GM21360 (cell line): ENCODE results near the gene MYOM1.
"Not testable (repeated sequence)": the region's sequence is repeated elsewhere in the genome, so short reads cannot be mapped to it uniquely, and the experiment has no call there.

Experiments
- ATAC-seq: cut with Tn5 transposase; IDR thresholded peaks from one replicate; pipeline ENCODE4 v1.9.1; 2021; ENCODE audit warnings: mild to moderate bottlenecking, moderate library complexity; ENCODE audit not compliant: unreplicated experiment

Gene MYOM1

GRCh38 chr18:3221496-3221895 is 1.7 kb upstream of the MYOM1 start:
- ATAC-seq: no peak

- not testable (repeated sequence) for ATAC-seq
These were observed 1.1 kb upstream of the MYOM1 start for GRCh38 chr18:3220868-3221267.

- no peak for ATAC-seq
These were observed 532 bp downstream of the MYOM1 start for GRCh38 chr18:3219241-3219630.

- ATAC-seq: no peak
These were observed 949 bp downstream of the MYOM1 start for GRCh38 chr18:3218819-3219218.

GRCh38 chr18:3217948-3218647 is 1.7 kb downstream of the MYOM1 start:
- ATAC-seq: no peak

GRCh38 chr18:3216987-3217386 is 2.8 kb downstream of the MYOM1 start:
- ATAC-seq: no peak

GRCh38 chr18:3214855-3215637 is 4.7 kb downstream of the MYOM1 start:
- ATAC-seq: no peak

- no peak for ATAC-seq
These were observed 6.3 kb downstream of the MYOM1 start for GRCh38 chr18:3213300-3214059.

- no peak for ATAC-seq
These were observed 7.1 kb downstream of the MYOM1 start for GRCh38 chr18:3212657-3213056.

GRCh38 chr18:3211236-3211992 is 8.4 kb downstream of the MYOM1 start:
- ATAC-seq: no peak

- no peak for ATAC-seq
These were observed 9.8 kb downstream of the MYOM1 start for GRCh38 chr18:3209859-3210569.

- no peak for ATAC-seq
These were observed 12.2 kb downstream of the MYOM1 start for GRCh38 chr18:3207565-3207964.

- no peak for ATAC-seq
These were observed 14.5 kb downstream of the MYOM1 start for GRCh38 chr18:3205239-3205638.

- ATAC-seq: no peak
These were observed 19.7 kb downstream of the MYOM1 start for GRCh38 chr18:3199942-3200645.

GRCh38 chr18:3198260-3198860 is 21.4 kb downstream of the MYOM1 start:
- ATAC-seq: not testable (repeated sequence)

GRCh38 chr18:3194947-3195612 is 24.7 kb downstream of the MYOM1 start:
- no peak for ATAC-seq

GRCh38 chr18:3193331-3193730 is 26.4 kb downstream of the MYOM1 start:
- no peak for ATAC-seq

- ATAC-seq: no peak
These were observed 27.0 kb downstream of the MYOM1 start for GRCh38 chr18:3192752-3193151.

- ATAC-seq: no peak
These were observed 27.5 kb downstream of the MYOM1 start for GRCh38 chr18:3192286-3192685.
